Mammary epithelial cell (primary cell): ENCODE data around the gene SNX30.

Source experiments
- EZH2 ChIP-seq: IDR thresholded peaks from 2 replicates; pipeline ENCODE4 v1.6.1; 2012; ENCODE audit warnings: low read length, inconsistent platforms, borderline replicate concordance
- TF ChIP-seq, protein P1 (sequence below), 2 donors: IDR thresholded peaks in 1 of 2; conservative IDR thresholded peaks in 1 of 2; 2 replicates each; pipeline ENCODE4 v1.5.1; 2011 to 2012; ENCODE audit warnings: inconsistent platforms in 2 of 2, low read length in 2 of 2, mild to moderate bottlenecking in 2 of 2, control low read depth in 1 of 2, low read depth in 1 of 2; ENCODE audit not compliant: insufficient read depth in 1 of 2; ENCODE audit errors: extremely low read depth in 1 of 2

DNA sequence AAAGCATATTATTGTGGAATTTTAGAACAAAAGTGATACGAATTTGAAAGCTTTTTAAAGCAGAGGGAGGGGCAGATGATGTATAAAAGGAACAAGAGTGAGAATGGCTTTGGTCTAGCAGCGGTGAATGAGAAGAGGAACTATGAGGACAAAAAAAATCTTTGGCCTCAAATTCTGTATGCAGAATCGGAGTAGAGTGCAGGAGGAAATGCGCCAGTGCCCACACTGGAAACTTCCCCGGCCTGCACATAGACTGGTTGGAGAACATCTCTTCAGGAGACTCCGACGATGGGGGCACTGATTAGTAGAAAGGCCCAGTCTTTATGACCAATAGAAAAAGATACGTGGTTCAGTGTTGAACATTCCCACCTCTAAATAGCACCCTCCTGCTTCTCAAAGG is 88.8 kb downstream of the SNX30 start:
- TF ChIP-seq, protein P1, sequence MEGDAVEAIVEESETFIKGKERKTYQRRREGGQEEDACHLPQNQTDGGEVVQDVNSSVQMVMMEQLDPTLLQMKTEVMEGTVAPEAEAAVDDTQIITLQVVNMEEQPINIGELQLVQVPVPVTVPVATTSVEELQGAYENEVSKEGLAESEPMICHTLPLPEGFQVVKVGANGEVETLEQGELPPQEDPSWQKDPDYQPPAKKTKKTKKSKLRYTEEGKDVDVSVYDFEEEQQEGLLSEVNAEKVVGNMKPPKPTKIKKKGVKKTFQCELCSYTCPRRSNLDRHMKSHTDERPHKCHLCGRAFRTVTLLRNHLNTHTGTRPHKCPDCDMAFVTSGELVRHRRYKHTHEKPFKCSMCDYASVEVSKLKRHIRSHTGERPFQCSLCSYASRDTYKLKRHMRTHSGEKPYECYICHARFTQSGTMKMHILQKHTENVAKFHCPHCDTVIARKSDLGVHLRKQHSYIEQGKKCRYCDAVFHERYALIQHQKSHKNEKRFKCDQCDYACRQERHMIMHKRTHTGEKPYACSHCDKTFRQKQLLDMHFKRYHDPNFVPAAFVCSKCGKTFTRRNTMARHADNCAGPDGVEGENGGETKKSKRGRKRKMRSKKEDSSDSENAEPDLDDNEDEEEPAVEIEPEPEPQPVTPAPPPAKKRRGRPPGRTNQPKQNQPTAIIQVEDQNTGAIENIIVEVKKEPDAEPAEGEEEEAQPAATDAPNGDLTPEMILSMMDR (conservative IDR thresholded peaks at IDR 0.05 in 1 of 2, IDR thresholded peaks at IDR 0.05 in 1 of 2; ENCODE audit: extremely low read depth in 1 of 2, insufficient read depth in 1 of 2, low read depth in 1 of 2, low read length in 2 of 2): no peak
- no peak for TF ChIP-seq EZH2
